ENCODE data around the gene TSACC.

- TF ChIP-seq, protein P1, sequence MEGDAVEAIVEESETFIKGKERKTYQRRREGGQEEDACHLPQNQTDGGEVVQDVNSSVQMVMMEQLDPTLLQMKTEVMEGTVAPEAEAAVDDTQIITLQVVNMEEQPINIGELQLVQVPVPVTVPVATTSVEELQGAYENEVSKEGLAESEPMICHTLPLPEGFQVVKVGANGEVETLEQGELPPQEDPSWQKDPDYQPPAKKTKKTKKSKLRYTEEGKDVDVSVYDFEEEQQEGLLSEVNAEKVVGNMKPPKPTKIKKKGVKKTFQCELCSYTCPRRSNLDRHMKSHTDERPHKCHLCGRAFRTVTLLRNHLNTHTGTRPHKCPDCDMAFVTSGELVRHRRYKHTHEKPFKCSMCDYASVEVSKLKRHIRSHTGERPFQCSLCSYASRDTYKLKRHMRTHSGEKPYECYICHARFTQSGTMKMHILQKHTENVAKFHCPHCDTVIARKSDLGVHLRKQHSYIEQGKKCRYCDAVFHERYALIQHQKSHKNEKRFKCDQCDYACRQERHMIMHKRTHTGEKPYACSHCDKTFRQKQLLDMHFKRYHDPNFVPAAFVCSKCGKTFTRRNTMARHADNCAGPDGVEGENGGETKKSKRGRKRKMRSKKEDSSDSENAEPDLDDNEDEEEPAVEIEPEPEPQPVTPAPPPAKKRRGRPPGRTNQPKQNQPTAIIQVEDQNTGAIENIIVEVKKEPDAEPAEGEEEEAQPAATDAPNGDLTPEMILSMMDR (IDR thresholded peaks at IDR 0.05; ENCODE audit: low read depth, low read length, poor library complexity, severe bottlenecking): no peak
- no peak for TF ChIP-seq EZH2phosphoT487 (IDR thresholded peaks at IDR 0.05; ENCODE audit: borderline replicate concordance, low read length)
These were observed 46.3 kb downstream of the TSACC start for GRCh38 chr1:156384658-156385057.
